Measurements from ENCODE around the gene SCAI. TPM values are rescaled to one million over a fixed set of nuclear protein-coding genes. Genes with fewer than 3 reads are reported as not detected.
A peak's percentile ranks its signal among the peaks of the same experiment; 100 is the strongest.
"Not testable (repeated sequence)": the region's sequence is repeated elsewhere in the genome, so short reads cannot be mapped to it uniquely, and the experiment has no call there.

The SCAI gene
- total RNA-seq, 1 donor from 2014 or later, result 5.4 TPM

DNA sequence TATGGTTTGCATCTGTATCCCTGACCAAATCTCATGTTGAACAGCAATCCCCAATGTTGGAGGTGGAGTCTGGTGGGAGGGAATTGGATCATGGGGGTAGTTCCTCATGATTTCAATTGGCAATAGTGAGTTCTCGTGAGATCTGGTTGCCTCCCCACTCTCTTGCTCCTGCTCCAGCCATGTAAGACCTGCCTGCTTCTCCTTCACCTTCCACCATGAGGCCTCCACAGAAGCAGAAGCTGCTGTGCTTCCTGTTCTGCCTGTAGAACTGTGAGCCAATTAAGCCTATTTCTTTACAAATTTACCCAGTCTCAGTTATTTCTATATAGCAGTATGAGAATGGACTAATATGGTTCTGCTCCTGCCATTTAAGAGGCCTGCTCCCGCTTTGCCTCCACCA lies 32.9 kb downstream of the SCAI start:
- TF ChIP-seq, protein P1, sequence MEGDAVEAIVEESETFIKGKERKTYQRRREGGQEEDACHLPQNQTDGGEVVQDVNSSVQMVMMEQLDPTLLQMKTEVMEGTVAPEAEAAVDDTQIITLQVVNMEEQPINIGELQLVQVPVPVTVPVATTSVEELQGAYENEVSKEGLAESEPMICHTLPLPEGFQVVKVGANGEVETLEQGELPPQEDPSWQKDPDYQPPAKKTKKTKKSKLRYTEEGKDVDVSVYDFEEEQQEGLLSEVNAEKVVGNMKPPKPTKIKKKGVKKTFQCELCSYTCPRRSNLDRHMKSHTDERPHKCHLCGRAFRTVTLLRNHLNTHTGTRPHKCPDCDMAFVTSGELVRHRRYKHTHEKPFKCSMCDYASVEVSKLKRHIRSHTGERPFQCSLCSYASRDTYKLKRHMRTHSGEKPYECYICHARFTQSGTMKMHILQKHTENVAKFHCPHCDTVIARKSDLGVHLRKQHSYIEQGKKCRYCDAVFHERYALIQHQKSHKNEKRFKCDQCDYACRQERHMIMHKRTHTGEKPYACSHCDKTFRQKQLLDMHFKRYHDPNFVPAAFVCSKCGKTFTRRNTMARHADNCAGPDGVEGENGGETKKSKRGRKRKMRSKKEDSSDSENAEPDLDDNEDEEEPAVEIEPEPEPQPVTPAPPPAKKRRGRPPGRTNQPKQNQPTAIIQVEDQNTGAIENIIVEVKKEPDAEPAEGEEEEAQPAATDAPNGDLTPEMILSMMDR (IDR thresholded peaks at IDR 0.05), result no peak

DNA sequence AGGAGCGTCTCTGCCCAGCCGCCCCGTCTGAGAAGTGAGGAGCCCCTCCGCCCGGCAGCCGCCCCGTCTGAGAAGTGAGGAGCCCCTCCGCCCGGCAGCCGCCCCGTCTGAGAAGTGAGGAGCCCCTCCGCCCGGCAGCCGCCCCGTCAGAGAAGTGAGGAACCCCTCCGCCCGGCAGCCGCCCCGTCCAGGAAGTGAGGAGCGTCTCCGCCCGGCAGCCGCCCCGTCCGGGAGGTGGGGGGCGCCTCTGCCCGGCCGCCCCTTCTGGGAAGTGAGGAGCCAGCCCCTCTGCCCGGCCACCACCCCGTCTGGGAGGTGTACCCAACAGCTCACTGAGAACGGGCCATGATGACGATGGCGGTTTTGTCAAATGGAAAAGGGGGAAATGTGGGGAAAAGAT lies 34.8 kb downstream of the SCAI start:
- H3K27me3 Mint-ChIP-seq (ENCODE audit: low read depth); DNase-seq (ENCODE audit: low spot score); H3K36me3 Mint-ChIP-seq (ENCODE audit: low read depth); H3K27ac Mint-ChIP-seq (ENCODE audit: unreplicated experiment); H3K4me3 Mint-ChIP-seq (ENCODE audit: unreplicated experiment): not testable (repeated sequence)
- H3K4me1 Mint-ChIP-seq (ENCODE audit: low read depth), result peaks cover 19% of the 10 kb centered on the region
- peaks cover 13% of the 10 kb centered on the region for H3K9me3 Mint-ChIP-seq (ENCODE audit: low read depth)

More for the DNA sequence above, 32.9 kb downstream of the SCAI start:
- Mint-ChIP-seq H3K27ac (ENCODE audit: unreplicated experiment) (no peak overlapping the region), H3K36me3 (ENCODE audit: low read depth) (peaks cover 1% of the 10 kb centered on the region), H3K27me3 (ENCODE audit: low read depth) (no peaks in the 10 kb centered on the region), H3K4me1 (ENCODE audit: low read depth) (peaks cover 9% of the 10 kb centered on the region), H3K4me3 (ENCODE audit: unreplicated experiment) (no peak overlapping the region), H3K9me3 (ENCODE audit: low read depth) (peaks cover 13% of the 10 kb centered on the region)
- DNase-seq (ENCODE audit: low spot score), result no peak

DNA sequence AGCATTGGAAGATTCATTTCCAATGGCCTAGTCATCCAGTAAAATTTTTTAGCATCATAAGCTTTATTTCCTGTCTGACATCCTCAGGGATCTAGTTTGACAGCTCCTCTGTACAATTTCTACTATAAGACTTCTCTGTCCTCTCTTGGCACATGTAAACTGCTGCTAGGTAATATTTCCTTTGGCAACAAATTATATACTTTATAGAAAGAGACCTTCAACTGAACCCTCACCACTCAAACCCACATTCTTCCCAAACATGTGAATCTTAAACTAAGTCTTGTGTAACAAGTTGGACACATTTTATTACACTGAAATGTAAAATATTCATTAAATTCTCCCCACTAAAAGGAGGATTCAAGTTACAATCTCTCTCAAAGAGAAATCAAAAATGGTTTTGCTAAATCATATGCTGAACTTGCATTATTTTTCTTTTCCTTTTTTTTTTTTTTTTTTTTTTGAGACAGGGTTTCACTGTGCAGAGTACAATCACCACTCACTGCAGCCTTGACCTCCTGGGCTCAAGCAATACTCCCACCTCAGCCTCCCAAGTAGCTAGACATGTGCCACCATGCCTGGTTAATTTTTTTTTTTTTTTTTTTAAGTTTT lies 36.9 kb downstream of the SCAI start:
- Mint-ChIP-seq H3K9me3 (ENCODE audit: low read depth) (peaks cover under 1% of the 10 kb centered on the region), H3K27me3 (ENCODE audit: low read depth) (no peaks in the 10 kb centered on the region), H3K36me3 (ENCODE audit: low read depth) (no peaks in the 10 kb centered on the region), H3K4me3 (ENCODE audit: unreplicated experiment) (no peak overlapping the region), H3K27ac (ENCODE audit: unreplicated experiment) (peak overlapping the region; percentile 81), H3K4me1 (ENCODE audit: low read depth) (peaks cover 23% of the 10 kb centered on the region)
- TF ChIP-seq, protein P1 (IDR thresholded peaks at IDR 0.05), result no peak
- no peak for DNase-seq (ENCODE audit: low spot score)

DNA sequence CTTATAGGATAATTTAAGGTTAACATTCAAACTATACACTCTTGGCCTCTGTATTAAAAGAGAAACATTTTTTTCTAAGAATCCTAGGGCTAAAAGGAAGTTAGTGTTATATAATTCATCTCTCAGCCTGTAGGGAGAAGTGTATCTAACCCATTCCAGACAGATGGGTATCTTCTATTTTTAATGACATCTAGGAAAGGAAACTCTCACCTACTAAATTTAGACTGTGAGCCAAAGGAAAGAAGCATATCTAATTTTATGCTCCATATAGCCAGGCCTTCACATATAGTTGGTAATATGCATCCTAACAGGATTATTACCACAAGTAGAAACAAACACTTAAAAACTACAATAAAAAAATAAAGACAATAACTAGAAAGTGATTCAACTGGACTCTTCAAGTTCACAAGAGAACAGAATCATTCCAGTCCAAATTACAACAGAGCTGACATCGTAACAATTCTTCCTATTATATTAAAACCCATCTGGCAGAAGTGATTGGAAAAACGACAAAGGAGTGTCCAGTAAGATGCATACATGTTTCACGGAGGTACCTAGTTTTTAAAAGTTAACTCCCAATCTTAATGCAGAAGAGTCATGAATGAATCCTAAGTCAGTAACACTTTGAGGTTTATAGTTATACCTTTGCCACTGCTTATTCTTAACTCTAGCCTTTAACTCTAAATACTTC lies 39.4 kb downstream of the SCAI start:
- Mint-ChIP-seq H3K27ac (ENCODE audit: unreplicated experiment) (no peak overlapping the region), H3K36me3 (ENCODE audit: low read depth) (no peaks in the 10 kb centered on the region), H3K9me3 (ENCODE audit: low read depth) (no peaks in the 10 kb centered on the region), H3K4me3 (ENCODE audit: unreplicated experiment) (no peak overlapping the region), H3K27me3 (ENCODE audit: low read depth) (no peaks in the 10 kb centered on the region), H3K4me1 (ENCODE audit: low read depth) (peaks cover 36% of the 10 kb centered on the region)
- DNase-seq (ENCODE audit: low spot score), result no peak
- TF ChIP-seq, protein P1 (IDR thresholded peaks at IDR 0.05), result no peak

DNA sequence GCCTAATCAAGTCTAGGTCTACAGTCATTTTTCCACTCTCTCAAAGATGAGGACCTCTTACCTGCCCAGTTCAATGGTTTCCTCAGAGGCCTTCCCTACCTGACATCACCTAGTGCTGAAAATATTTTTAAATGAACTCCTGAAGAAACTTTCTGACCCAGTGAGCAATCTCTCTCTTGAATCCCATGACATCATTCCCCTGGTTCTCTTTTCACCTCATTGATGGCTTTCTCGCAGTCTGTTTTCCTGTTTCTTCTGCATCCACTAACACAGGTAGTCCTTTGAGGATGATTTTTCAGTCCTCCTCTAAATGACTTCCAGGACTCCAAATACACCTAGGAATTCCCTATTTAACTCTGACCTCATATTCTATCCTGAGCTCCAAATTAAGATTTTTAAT lies 40.3 kb downstream of the SCAI start:
- H3K36me3 Mint-ChIP-seq (ENCODE audit: low read depth), result no peaks in the 10 kb centered on the region
- no peak overlapping the region for H3K27ac Mint-ChIP-seq (ENCODE audit: unreplicated experiment)
- H3K9me3 Mint-ChIP-seq (ENCODE audit: low read depth), result no peaks in the 10 kb centered on the region
- H3K4me1 Mint-ChIP-seq (ENCODE audit: low read depth), result peaks cover 42% of the 10 kb centered on the region
- TF ChIP-seq, protein P1 (IDR thresholded peaks at IDR 0.05), result no peak
- H3K4me3 Mint-ChIP-seq (ENCODE audit: unreplicated experiment), result no peak overlapping the region
- DNase-seq (ENCODE audit: low spot score), result no peak
- no peaks in the 10 kb centered on the region for H3K27me3 Mint-ChIP-seq (ENCODE audit: low read depth)

DNA sequence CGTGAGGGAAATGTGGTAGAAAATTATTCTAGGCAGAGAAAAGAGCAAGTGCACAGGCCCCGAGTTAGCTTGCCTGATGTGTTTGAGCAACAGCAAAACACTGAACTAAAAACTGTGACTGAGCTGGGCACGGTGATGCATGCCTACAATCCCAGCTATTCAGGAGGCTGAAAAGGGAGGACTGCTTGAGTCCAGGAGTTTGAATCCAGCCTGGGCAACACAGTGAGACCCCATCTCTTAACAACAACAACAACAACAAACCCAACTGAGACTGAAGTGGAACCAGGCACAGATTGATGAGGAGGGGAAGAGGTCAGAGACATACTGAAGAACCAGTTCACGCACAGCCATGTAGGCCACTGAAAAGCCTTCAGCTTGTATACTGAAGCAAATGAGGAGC lies 42.5 kb downstream of the SCAI start:
- Mint-ChIP-seq H3K9me3 (ENCODE audit: low read depth) (no peaks in the 10 kb centered on the region), H3K4me1 (ENCODE audit: low read depth) (peaks cover 37% of the 10 kb centered on the region), H3K27ac (ENCODE audit: unreplicated experiment) (no peak overlapping the region), H3K27me3 (ENCODE audit: low read depth) (no peaks in the 10 kb centered on the region), H3K36me3 (ENCODE audit: low read depth) (no peaks in the 10 kb centered on the region), H3K4me3 (ENCODE audit: unreplicated experiment) (no peak overlapping the region)
- no peak for DNase-seq (ENCODE audit: low spot score)
- TF ChIP-seq, protein P1 (IDR thresholded peaks at IDR 0.05), result no peak

Measured in chondrocyte (in vitro differentiated cells).